ENCODE measurements around the gene GCNT2. TPM values are rescaled to one million over a fixed set of nuclear protein-coding genes. Genes with fewer than 3 reads are reported as not detected.
"Not testable (repeated sequence)": the region's sequence is repeated elsewhere in the genome, so short reads cannot be mapped to it uniquely, and the experiment has no call there.

The GCNT2 gene
- polyA plus RNA-seq, 4 donors = 14.3 to 18.3 (median 17.0) TPM

GRCh38 chr6:10644225-10644624, 123.1 kb downstream of the GCNT2 start:
- DNase-seq (ENCODE audit: low read depth in 4 of 4, low spot score in 3 of 4) = no peak

- no peak for DNase-seq (ENCODE audit: low read depth in 4 of 4, low spot score in 3 of 4)
Measured at GRCh38 chr6:10655508-10656055, 134.4 kb downstream of the GCNT2 start.

GRCh38 chr6:10658910-10659698, 138.0 kb downstream of the GCNT2 start:
- no peak for DNase-seq (ENCODE audit: low read depth in 4 of 4, low spot score in 3 of 4)

- DNase-seq (ENCODE audit: low read depth in 4 of 4, low spot score in 3 of 4) = no peak
Measured at GRCh38 chr6:10659699-10660348, 138.7 kb downstream of the GCNT2 start.

- DNase-seq (ENCODE audit: low read depth in 4 of 4, low spot score in 3 of 4) = not testable (repeated sequence)
Measured at GRCh38 chr6:10660431-10661191, 139.5 kb downstream of the GCNT2 start.

- no peak for DNase-seq (ENCODE audit: low read depth in 4 of 4, low spot score in 3 of 4)
Measured at GRCh38 chr6:10662207-10662606, 141.1 kb downstream of the GCNT2 start.

- DNase-seq (ENCODE audit: low read depth in 4 of 4, low spot score in 3 of 4) = no peak
Measured at GRCh38 chr6:10662742-10663141, 141.6 kb downstream of the GCNT2 start.

- DNase-seq (ENCODE audit: low read depth in 4 of 4, low spot score in 3 of 4) = not testable (repeated sequence)
Measured at GRCh38 chr6:10665595-10665994, 144.4 kb downstream of the GCNT2 start.

GRCh38 chr6:10668126-10668917, 147.2 kb downstream of the GCNT2 start:
- no peak for DNase-seq (ENCODE audit: low read depth in 4 of 4, low spot score in 3 of 4)

GRCh38 chr6:10676403-10676802, 155.3 kb downstream of the GCNT2 start:
- DNase-seq (ENCODE audit: low read depth in 4 of 4, low spot score in 3 of 4) = no peak

- no peak for DNase-seq (ENCODE audit: low read depth in 4 of 4, low spot score in 3 of 4)
Measured at GRCh38 chr6:10678456-10678855, 157.3 kb downstream of the GCNT2 start.

Other genes with a start within 250 kb of the GCNT2 start
- 10 to 100 TPM; 28.0 to 41.9 (median 33.8) TPM for gene TFAP2A, start 106.3 kb upstream of the GCNT2 start, polyA plus RNA-seq (ENCODE audit: insufficient read length in 4 of 4)
- 1 to 10 TPM; 2.5 to 5.9 (median 4.4) TPM for gene C6orf52, start 173.3 kb downstream of the GCNT2 start, polyA plus RNA-seq (ENCODE audit: insufficient read length in 4 of 4)
- 10 to 100 TPM; 19.7 to 24.3 (median 22.9) TPM for gene PAK1IP1, start 173.6 kb downstream of the GCNT2 start, polyA plus RNA-seq (ENCODE audit: insufficient read length in 4 of 4)
- 100 to 1,000 TPM; 167 to 184 (median 176) TPM for gene TMEM14C, start 201.7 kb downstream of the GCNT2 start, polyA plus RNA-seq (ENCODE audit: insufficient read length in 4 of 4)
- gene TMEM14B, start 226.5 kb downstream of the GCNT2 start, polyA plus RNA-seq (ENCODE audit: insufficient read length in 4 of 4) = 100 to 1,000 TPM in 3 of 4 donors, 10 to 100 TPM in 1; 99.9 to 111 (median 104) TPM